Activated T-cell treated with anti-CD3 and anti-CD28 coated beads, Interleukin-2, amount 50 U/mL, for 1 hour (primary cell): ENCODE measurements around the gene RSAD1.

Source experiments
- DNase-seq: peaks from one replicate; pipeline ENCODE4 v3.0.0-alpha.2; 2020

The RSAD1 gene

DNA sequence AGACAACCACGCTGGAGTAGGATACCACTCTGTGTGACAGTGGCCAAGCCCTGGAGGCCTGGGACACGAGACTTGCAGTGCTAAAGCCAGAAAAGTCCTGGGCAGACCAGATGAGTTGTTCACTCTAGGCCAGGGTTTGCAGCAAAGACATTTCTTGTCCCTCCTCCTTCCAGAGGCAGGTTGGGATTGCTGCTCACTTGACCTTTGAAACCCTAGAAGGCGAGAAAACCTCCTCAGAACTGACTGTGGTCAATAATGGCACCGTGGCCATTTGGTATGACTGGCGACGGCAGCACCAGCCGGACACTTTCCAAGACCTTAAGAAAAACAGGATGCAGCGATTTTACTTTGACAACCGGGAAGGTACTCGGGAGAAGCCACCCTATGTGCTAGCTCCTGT, 44.1 kb downstream of the RSAD1 start:
- DNase-seq, result no peak

GRCh38 chr17:50523208-50523607, 44.5 kb downstream of the RSAD1 start:
- DNase-seq, result no peak

GRCh38 chr17:50524838-50525237, 46.2 kb downstream of the RSAD1 start:
- DNase-seq, result no peak

DNA sequence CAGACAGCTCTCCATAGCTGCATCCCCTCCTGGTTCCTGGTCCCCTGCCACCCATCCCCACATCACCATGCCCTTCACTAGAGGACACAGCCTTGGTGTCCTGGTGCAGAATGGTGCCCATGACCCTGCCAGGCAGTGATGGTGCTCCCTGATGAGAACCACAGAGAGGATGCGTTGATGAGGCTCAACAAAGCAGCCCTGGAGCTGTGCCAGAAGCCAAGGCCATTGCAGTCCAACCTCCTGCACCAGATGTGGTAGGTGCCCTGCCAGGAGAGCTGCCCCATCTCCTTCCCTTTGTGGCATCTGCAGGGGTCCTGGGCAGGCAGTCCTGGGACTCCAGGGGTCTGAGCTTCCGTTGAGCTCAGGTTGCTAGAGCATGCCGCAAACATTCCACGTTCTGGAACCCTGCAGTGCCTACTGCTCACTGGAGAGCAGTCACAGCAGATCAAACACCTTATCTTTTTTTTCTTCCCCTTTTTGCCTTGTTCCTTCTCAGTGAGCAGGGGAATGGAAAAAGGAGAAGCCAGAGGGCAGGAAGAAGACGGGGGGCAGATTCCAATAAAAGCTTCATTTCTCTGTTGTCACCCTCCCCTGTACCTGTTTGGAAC, 48.6 kb downstream of the RSAD1 start:
- no peak for DNase-seq

DNA sequence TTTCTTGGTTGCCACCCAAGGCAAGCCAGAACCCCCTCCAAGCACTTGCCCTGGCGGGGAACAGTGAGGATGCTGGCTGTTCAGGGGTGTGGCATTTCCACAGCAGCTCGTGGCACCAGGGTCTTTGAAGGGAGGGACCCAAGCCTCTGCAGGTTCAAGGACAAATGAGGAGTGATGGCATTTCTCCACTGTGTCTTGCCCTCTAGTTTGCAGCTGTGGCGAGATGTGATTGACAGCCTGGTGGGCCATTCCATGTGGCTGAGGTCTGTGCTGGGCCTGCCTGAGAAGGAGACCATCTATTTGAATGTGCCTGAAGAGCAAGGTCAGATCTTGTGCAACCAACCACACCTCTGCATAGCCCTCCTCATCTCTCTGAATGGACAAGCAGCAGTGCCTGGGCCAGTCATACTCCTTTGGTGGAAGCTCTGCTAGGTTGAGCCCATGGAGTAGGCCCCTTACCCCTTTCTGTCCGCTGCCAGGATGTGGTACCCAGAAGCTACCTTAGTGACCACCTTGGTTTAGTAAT, 49.4 kb downstream of the RSAD1 start:
- DNase-seq, result no peak

DNA sequence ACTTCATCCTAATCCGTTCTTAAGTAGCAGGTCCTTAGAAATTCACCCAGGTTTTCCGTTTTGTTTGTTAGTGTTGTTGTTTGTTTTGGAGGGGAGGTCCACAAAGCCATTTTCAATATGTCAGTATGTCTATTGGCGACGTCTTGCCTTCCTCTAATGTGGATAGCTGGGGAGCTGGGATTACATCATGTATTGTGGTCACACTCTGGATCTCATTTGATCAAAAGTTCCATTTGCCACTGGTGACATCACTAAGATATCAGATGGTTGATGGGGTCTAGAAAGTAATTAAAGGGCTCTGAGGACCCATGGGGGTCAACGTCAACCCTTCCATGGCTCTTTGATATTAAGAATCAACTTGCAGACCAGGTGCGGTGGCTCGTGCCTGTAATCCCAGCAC, 51.2 kb downstream of the RSAD1 start:
- no peak for DNase-seq

- no peak for DNase-seq
These were observed 52.9 kb downstream of the RSAD1 start for GRCh38 chr17:50531428-50532025.

DNA sequence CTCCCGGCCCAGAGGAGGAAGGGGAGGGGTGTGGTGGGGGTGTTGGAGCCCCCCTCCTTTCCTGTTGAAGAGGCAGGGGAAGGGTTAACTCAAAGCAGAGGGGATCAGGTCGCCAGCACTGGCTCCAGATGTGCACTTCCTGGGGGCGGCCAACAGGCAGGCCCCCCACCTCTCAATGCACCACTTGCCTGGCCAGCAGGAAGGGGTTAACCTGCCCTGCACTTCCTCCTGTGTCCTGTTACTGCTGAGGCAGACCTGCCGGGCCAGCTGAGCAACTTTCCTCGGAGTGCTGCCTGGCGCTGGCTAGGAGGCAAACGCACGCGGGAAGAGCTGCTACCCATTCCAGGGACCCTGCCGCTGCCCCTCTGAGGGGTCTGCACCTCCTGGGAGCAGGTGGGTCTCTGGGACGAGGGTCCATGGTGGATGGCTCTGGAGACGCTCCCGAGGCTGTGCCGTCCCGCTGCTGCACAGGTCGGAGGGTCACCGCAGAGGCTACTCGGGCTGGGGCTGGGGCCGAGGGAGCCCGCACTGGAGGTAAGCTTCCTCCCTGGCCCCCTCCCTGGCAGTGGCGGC, 53.9 kb downstream of the RSAD1 start, which contains the start of gene EPN3:
TSS of gene EPN3 (plus strand) at position 284 of the 573 bp plus-strand sequence. CDS start 3,822 bp downstream, outside the sequence.
- no peak for DNase-seq

- no peak for DNase-seq
These were observed 54.5 kb downstream of the RSAD1 start for GRCh38 chr17:50533185-50533584.

DNA sequence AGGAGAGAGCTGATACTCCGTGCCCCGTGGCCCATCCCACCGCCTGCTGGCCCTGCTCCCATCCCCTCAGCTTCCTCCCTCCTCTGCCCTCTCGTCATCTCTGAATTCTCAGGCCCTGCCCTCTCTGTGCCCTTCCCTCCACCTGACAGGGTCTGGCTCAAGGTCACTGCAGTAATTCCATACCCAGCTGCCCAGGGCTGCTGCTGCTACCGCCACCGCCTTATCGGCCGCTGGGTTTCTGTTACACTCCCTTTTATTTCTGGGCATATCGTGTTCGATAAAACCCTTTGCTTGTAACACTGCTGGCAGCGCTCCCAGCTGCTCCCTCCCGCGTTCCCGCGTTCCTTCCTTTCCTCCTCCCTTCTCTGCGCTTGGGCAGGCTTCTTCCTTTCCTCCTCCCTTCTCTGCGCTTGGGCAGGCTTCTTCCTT, 55.1 kb downstream of the RSAD1 start:
- DNase-seq, result no peak

DNA sequence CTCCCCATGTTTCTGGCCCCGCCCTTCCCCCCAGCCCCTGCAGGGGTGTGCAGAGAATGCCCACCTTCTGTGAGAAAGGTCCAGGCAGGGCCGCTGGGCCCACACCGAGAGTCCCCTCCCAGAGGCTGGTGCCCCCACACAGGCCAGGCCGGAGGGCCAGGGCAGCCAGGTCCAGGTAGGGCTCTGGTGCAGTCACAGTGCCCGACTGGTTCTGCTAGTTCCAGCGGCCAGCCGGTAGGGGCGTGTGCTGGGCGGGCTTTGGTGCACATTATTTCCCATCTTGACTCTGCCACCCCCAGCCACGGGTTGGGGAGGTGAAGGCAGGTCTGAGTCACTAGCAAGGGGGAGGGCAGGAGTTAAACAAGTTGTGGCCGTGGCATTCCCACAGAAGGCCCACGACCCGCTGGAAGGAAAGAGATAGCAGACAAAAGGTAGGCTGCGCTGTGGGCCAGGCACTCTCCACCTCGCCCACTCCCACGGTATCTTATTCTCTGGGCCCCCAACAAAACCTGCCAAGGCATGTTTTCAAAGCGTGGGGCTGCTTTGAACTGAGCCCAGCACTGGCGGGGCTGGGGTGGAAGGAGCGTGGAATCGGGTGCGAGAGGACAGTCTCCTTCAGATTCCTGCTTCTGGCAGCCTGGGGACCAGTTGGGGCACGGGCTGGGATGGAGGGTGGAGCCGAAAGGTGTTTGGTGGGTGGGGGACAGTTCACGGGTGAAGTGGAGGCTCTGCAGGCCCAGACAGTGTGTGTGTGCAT, 55.7 kb downstream of the RSAD1 start:
- DNase-seq, result no peak

GRCh38 chr17:50534979-50535326, 56.3 kb downstream of the RSAD1 start:
- DNase-seq, result no peak

GRCh38 chr17:50535407-50535806, 56.7 kb downstream of the RSAD1 start:
- no peak for DNase-seq
